CD8-positive, alpha-beta memory T cell (primary cell): ENCODE data around the gene RPS8. TPM values are rescaled to one million over a fixed set of nuclear protein-coding genes. Genes with fewer than 3 reads are reported as not detected.

Source experiments
- CTCF ChIA-PET: fragments of 350-600 bp; sonication (Branson Sonifier 250); formaldehyde crosslinking; loops from one replicate; lab custom pipeline; 2021; ENCODE audit warnings: antibody characterized with exemption; lab: Charles Lee
- POLR2A ChIA-PET: fragments of 350-600 bp; sonication (Branson Sonifier 250); formaldehyde crosslinking; loops from one replicate; lab custom pipeline; 2021; ENCODE audit warnings: antibody characterized with exemption; lab: Charles Lee
- DNase-seq, 5 donors: peaks; one replicate each; pipeline versions ENCODE4 v3.0.0 to v3.0.0-alpha.2; 2020 to 2022; ENCODE audit warnings: mixed read lengths in 1 of 5
- H3K27ac ChIP-seq: one replicate; pipeline ENCODE4 v1.7.0; 2013; ENCODE audit warnings: low read depth, mild to moderate bottlenecking, low read length, moderate library complexity
- H3K27me3 ChIP-seq: 2 replicates; pipeline ENCODE4 v1.7.0; 2013; ENCODE audit warnings: low read length, mild to moderate bottlenecking; ENCODE audit not compliant: insufficient read depth, poor library complexity, severe bottlenecking
- H3K36me3 ChIP-seq: 2 replicates; pipeline ENCODE4 v1.7.0; 2013; ENCODE audit warnings: mild to moderate bottlenecking, low read length, moderate library complexity; ENCODE audit not compliant: insufficient read depth
- H3K4me1 ChIP-seq: 2 replicates; pipeline ENCODE4 v1.7.0; 2013; ENCODE audit warnings: mild to moderate bottlenecking, low read length, moderate library complexity; ENCODE audit not compliant: insufficient read depth
- H3K4me3 ChIP-seq: 2 replicates; pipeline ENCODE4 v1.7.0; 2013; ENCODE audit warnings: mild to moderate bottlenecking, low read length
- H3K9me3 ChIP-seq: 2 replicates; pipeline ENCODE4 v1.7.0; 2013; ENCODE audit warnings: mild to moderate bottlenecking, low read length
- H3K27ac Mint-ChIP-seq, 8 donors: one replicate each; pipeline ENCODE4 v1.8.0; 2020 to 2021; ENCODE audit warnings: mixed read lengths in 8 of 8, mild to moderate bottlenecking in 6 of 8, inconsistent platforms in 3 of 8, moderate library complexity in 3 of 8
- H3K27me3 Mint-ChIP-seq, 2 donors: one replicate each; pipeline ENCODE4 v1.8.0; 2020 to 2021; ENCODE audit warnings: mixed read lengths in 2 of 2, mild to moderate bottlenecking in 1 of 2, moderate library complexity in 1 of 2
- H3K36me3 Mint-ChIP-seq, 3 donors: one replicate each; pipeline ENCODE4 v1.8.0; 2020 to 2021; ENCODE audit warnings: mixed read lengths in 3 of 3, inconsistent platforms in 1 of 3, mild to moderate bottlenecking in 1 of 3
- H3K4me1 Mint-ChIP-seq, 3 donors: one replicate each; pipeline ENCODE4 v1.8.0; 2020 to 2021; ENCODE audit warnings: mixed read lengths in 3 of 3, inconsistent platforms in 1 of 3, mild to moderate bottlenecking in 1 of 3
- H3K4me3 Mint-ChIP-seq, 7 donors: one replicate each; pipeline ENCODE4 v1.8.0; 2020 to 2021; ENCODE audit warnings: mixed read lengths in 7 of 7, mild to moderate bottlenecking in 6 of 7, moderate library complexity in 4 of 7, inconsistent platforms in 2 of 7
- H3K9me3 Mint-ChIP-seq, 5 donors: one replicate each; pipeline ENCODE4 v1.8.0; 2020 to 2022; ENCODE audit warnings: mixed read lengths in 5 of 5, mild to moderate bottlenecking in 3 of 5, moderate library complexity in 2 of 5, inconsistent platforms in 1 of 5
- polyA plus RNA-seq: library from polyadenylated mRNA; unstranded; fragments of 300-500 nt; fragmentation: Illumina TruSeq; gene quantifications from one replicate; pipeline ENCODE4 v1.2.3, GENCODE V29; 2021
- total RNA-seq, 2 experiments: library from RNA; stranded (reverse); gene quantifications; one replicate each; pipeline ENCODE4 v1.2.3, GENCODE V29; 2021

The RPS8 gene
- total and polyA plus RNA-seq, 3 experiments from 2014 or later, result 972 to 2,465 (median 2,426) TPM

DNA sequence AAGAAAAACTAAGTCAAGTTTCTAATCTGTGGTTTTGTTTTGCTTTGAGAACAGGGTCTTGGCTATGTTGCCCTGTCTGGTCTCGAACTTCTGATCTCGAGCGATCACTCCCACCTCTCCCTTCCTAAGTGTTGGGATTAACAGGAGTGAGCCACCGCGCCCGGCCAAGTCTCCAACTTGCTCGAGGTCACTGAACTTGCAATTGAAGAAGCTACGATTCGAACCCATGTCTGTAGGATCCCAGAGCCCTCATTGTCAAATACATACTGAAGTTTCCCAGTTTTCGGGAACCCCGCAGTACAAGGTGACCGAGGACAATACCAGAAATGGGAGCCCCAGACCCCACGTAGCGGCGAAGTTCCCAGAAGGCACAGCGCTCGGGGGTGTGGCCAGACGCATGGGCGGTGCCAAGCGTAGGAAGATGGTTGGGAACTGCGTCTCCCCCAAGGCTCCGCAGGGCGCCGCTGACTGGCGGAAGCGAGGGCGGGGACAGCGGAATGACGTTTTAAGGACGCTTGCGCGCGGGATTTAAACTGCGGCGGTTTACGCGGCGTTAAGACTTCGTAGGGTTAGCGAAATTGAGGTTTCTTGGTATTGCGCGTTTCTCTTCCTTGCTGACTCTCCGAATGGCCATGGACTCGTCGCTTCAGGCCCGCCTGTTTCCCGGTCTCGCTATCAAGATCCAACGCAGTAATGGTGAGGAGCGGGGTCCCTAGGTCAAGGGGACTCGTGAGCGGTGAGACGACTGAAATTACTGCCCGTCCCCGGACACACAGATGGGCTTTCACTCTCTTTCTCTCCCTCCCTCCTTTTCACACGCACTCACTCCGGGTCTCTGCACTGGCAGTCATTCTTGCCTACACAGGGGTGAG, 35.8 kb upstream of the RPS8 start, which contains the start of gene KIF2C:
Gene KIF2C, plus strand, starts transcription at position 531 of the 872 bp plus-strand sequence. Its CDS starts 96 bp downstream, at position 627.
- peak within 1 kb of the TSS; percentile 93 to 95 (median 94) for H3K4me3 Mint-ChIP-seq
- peak within 1 kb of the TSS; percentile 91 to 98 (median 96) for H3K27ac Mint-ChIP-seq
- Histone ChIP-seq H3K9me3 (no peaks in the 10 kb centered on the region), H3K4me1 (peaks cover 12% of the 10 kb centered on the region), H3K4me3 (peak within 1 kb of the TSS; percentile 95), H3K27ac (peak within 1 kb of the TSS; percentile 84), H3K36me3 (no peaks in the 10 kb centered on the region), H3K27me3 (no peaks in the 10 kb centered on the region)
- DNase-seq, result peak; percentile 94 to 97 (median 94)
- H3K36me3 Mint-ChIP-seq, result peaks cover 0 to 4% (median 0%) of the 10 kb centered on the region in 3 donors
- H3K9me3 Mint-ChIP-seq, result no peaks in the 10 kb centered on the region
- peaks cover 15 to 21% (median 20%) of the 10 kb centered on the region in 3 donors for H3K4me1 Mint-ChIP-seq
- ChIA-PET CTCF (interaction anchor here (1.2 to 1.6 kb wide), 2 partner anchors 10 to 69 kb away, joined by 4 read pairs; partner anchors contain the start of gene BTBD19), POLR2A (interaction anchor here (0.6 to 0.7 kb wide), 2 partner anchors 10 kb away, joined by 4 read pairs; no protein-coding TSS in a partner anchor)
- no peaks in the 10 kb centered on the region for H3K27me3 Mint-ChIP-seq

DNA sequence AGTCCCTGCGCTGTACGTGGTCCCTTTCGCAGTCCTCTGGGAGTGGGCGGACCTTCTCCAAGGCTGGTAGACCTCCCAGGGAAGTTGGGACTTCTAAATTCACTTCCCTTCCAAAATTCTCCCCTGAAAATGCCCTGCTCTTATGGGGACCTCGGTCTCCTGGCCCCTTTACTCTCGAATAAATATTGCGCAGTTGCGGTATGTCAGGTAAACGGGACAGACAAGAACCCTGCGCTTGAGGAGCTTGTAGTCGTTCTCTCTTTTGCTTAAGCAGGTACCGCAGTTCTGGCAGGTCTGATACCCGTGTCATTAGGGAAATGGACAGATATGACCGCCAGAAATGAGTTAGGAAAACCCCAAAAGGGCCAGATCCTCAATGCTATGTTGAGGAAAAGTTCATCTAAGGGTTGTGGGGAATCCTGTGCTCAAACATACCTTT, 35.1 kb upstream of the RPS8 start:
- ChIA-PET POLR2A (interaction anchor here (0.7 to 1.5 kb wide), 2 partner anchors 11 to 36 kb away, joined by 4 read pairs; partner anchors contain the start of gene RPS8), CTCF (interaction anchor here (1.6 kb wide), 1 partner anchor 69 kb away, joined by 4 read pairs; the partner anchor contains the start of gene BTBD19)
- peak overlapping the region; percentile 93 to 95 (median 94) for H3K4me3 Mint-ChIP-seq
- H3K4me1 ChIP-seq, result peaks cover 12% of the 10 kb centered on the region
- H3K27ac ChIP-seq, result peak overlapping the region; percentile 84
- H3K36me3 Mint-ChIP-seq, result peaks cover 0 to 4% (median 0%) of the 10 kb centered on the region in 3 donors
- H3K9me3 Mint-ChIP-seq, result no peaks in the 10 kb centered on the region
- DNase-seq, result no peak
- H3K4me1 Mint-ChIP-seq, result peaks cover 15 to 21% (median 20%) of the 10 kb centered on the region in 3 donors
- no peaks in the 10 kb centered on the region for H3K27me3 Mint-ChIP-seq
- H3K27me3 ChIP-seq, result no peaks in the 10 kb centered on the region
- H3K36me3 ChIP-seq, result no peaks in the 10 kb centered on the region
- peak overlapping the region; percentile 33 to 98 (median 96) for H3K27ac Mint-ChIP-seq
- peak overlapping the region; percentile 95 for H3K4me3 ChIP-seq
- no peaks in the 10 kb centered on the region for H3K9me3 ChIP-seq

DNA sequence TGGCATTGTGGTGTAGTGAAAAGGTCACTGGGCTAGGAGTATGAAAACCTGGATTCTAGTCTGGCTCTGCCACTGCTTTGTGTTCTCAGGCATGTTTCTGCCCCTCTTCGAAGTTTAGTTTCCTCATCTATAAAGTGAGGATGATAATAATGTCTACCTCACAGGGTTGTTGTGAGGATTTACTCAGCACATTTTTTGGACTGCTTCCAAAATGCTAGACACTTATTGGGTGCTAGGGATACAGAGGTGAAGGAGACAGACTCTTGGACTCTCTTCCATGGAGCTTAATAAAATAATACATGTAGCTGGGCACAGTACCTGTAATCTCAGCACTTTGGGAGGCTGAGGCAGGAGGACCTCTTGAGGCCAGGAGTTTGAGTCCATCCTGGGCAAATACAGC, 32.1 kb upstream of the RPS8 start:
- H3K9me3 ChIP-seq, result no peaks in the 10 kb centered on the region
- no peak overlapping the region for H3K27ac ChIP-seq
- Mint-ChIP-seq H3K36me3 (peaks cover 0 to 4% (median 0%) of the 10 kb centered on the region in 3 donors), H3K9me3 (no peaks in the 10 kb centered on the region), H3K27me3 (no peaks in the 10 kb centered on the region), H3K27ac (peak overlapping the region in 4 of 8 donors; percentile 19 to 77 (median 56)), H3K4me1 (peaks cover 15 to 25% (median 21%) of the 10 kb centered on the region in 3 donors), H3K4me3 (peak overlapping the region in 1 of 7 donors; percentile 37)
- CTCF ChIA-PET, result interaction anchor here (0.7 to 2.3 kb wide), 2 partner anchors 12 to 14 kb away, joined by 3 to 6 read pairs; partner anchors contain the start of gene RNU5D-1
- H3K4me3 ChIP-seq, result no peak overlapping the region
- H3K27me3 ChIP-seq, result no peaks in the 10 kb centered on the region
- POLR2A ChIA-PET, result interaction anchor here (0.7 kb wide), 1 partner anchor 945 kb away, joined by 7 read pairs; no protein-coding TSS in a partner anchor
- H3K4me1 ChIP-seq, result peaks cover 12% of the 10 kb centered on the region
- no peak for DNase-seq
- no peaks in the 10 kb centered on the region for H3K36me3 ChIP-seq

DNA sequence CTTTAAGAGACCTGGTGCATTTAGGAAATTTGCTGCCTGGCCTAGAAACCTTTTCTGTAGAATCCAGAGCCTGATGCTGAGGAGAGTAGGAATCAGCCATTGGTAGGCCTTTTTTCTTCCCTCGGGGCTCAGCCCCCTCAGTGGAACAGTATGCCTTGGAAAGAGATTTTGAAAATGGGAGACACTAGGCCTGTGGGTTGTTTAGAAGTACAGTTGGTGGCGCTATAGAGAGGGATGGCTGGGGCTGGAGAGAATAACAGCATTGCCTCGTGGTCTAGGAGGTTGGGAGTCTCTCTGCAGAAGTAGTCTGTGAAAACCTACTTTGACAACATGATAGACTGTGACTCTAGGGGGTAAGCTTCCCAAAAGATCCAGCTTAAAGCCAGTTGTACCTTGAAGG, 27.5 kb upstream of the RPS8 start:
- H3K4me3 ChIP-seq, result no peak overlapping the region
- H3K27ac ChIP-seq, result no peak overlapping the region
- POLR2A ChIA-PET, result interaction anchor here (0.7 kb wide), 1 partner anchor 62 kb away, joined by 3 read pairs; no protein-coding TSS in a partner anchor
- no peak overlapping the region for H3K27ac Mint-ChIP-seq
- H3K27me3 ChIP-seq, result no peaks in the 10 kb centered on the region
- no peaks in the 10 kb centered on the region for H3K36me3 Mint-ChIP-seq
- DNase-seq, result no peak
- no peaks in the 10 kb centered on the region for H3K4me1 ChIP-seq
- no peaks in the 10 kb centered on the region for H3K36me3 ChIP-seq
- no peaks in the 10 kb centered on the region for H3K27me3 Mint-ChIP-seq
- H3K9me3 ChIP-seq, result no peaks in the 10 kb centered on the region
- H3K4me1 Mint-ChIP-seq, result peaks cover 0 to 5% (median 0%) of the 10 kb centered on the region in 3 donors
- CTCF ChIA-PET, result interaction anchor here (1.0 to 1.5 kb wide), 2 partner anchors 17 to 19 kb away, joined by 3 to 4 read pairs; partner anchors contain the start of gene RNU5D-1
- H3K9me3 Mint-ChIP-seq, result no peaks in the 10 kb centered on the region
- no peak overlapping the region for H3K4me3 Mint-ChIP-seq

DNA sequence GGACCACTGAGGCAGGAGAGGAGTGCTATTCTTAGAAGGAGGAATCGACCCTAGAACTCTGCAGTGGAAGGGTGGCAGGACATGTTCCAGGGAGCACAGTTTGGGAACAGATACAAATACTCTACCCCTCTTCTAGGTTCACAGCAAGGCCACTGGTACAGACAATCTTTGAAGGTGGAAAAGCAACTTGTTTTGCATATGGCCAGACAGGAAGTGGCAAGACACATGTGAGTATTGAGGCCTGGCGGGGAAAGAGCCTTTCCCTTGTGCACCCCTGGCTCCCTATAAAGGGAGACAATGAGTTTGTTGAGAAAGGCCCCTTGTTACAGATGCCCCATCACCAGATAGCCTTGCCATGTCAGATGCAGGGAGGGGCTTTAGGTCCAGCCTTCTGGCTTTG, 17.9 kb upstream of the RPS8 start:
- no peak for DNase-seq
- no peak overlapping the region for H3K4me3 Mint-ChIP-seq
- no peaks in the 10 kb centered on the region for H3K36me3 ChIP-seq

DNA sequence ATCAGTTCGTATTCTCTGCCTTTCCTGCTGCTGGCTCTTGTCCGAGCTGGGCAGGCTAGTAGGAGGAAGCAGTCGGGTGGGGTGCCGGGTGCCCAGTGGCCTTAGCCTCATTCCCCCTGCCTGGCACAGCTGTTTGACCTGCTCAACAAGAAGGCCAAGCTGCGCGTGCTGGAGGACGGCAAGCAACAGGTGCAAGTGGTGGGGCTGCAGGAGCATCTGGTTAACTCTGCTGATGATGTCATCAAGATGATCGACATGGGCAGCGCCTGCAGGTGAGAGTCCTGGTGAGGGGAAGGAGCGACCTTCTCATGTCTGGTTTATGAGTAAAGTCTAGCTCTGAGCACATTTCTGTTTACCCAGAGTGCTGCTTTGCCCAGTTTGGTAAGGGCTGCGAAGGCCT, 16.3 kb upstream of the RPS8 start:
- Histone ChIP-seq H3K4me1 (no peaks in the 10 kb centered on the region), H3K4me3 (no peak overlapping the region), H3K36me3 (no peaks in the 10 kb centered on the region), H3K9me3 (no peaks in the 10 kb centered on the region), H3K27ac (no peak overlapping the region), H3K27me3 (no peaks in the 10 kb centered on the region)
- H3K9me3 Mint-ChIP-seq, result no peaks in the 10 kb centered on the region
- no peaks in the 10 kb centered on the region for H3K27me3 Mint-ChIP-seq
- H3K4me3 Mint-ChIP-seq, result no peak overlapping the region
- peak overlapping the region in 1 of 8 donors; percentile 66 for H3K27ac Mint-ChIP-seq
- DNase-seq, result no peak
- peaks cover 0 to 2% (median 0%) of the 10 kb centered on the region in 3 donors for H3K36me3 Mint-ChIP-seq
- peaks cover 4 to 6% (median 4%) of the 10 kb centered on the region in 3 donors for H3K4me1 Mint-ChIP-seq
- ChIA-PET POLR2A (no interaction called here), CTCF (interaction anchor here (1.1 kb wide), 1 partner anchor 106 kb away, joined by 3 read pairs; no protein-coding TSS in a partner anchor)

More for the DNA sequence above, 17.9 kb upstream of the RPS8 start:
- H3K9me3 ChIP-seq, result no peaks in the 10 kb centered on the region
- H3K4me3 ChIP-seq, result no peak overlapping the region
- H3K9me3 Mint-ChIP-seq, result no peaks in the 10 kb centered on the region
- H3K27me3 ChIP-seq, result no peaks in the 10 kb centered on the region
- no peaks in the 10 kb centered on the region for H3K27me3 Mint-ChIP-seq
- POLR2A ChIA-PET, result interaction anchor here (0.6 kb wide), 1 partner anchor 523 kb away, joined by 7 read pairs; no protein-coding TSS in a partner anchor
- CTCF ChIA-PET, result no interaction called here
- H3K27ac ChIP-seq, result no peak overlapping the region
- peaks cover 0 to 2% (median 0%) of the 10 kb centered on the region in 3 donors for H3K36me3 Mint-ChIP-seq
- peak overlapping the region in 3 of 8 donors; percentile 39 to 61 (median 50) for H3K27ac Mint-ChIP-seq
- H3K4me1 Mint-ChIP-seq, result peaks cover 4 to 6% (median 4%) of the 10 kb centered on the region in 3 donors
- no peaks in the 10 kb centered on the region for H3K4me1 ChIP-seq

DNA sequence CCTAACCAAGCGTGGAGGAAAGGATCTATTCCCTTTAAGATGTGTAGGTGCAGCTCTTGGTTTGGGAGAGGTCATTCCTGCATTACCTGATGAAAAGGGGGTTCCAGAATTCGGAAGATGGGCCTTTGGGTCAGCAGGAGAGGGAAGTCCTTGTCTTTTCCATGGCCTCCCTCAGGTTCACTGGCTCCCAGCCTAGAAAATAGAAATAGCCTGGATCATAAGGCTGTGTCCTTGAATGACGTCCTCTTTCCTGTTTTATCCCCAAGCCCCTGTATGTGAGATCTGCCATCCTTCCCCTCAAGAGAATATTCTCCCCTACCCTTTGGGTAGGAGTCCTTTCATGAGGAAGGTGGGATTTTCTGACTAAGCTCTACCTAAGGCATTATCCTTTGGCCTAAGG, 14.5 kb upstream of the RPS8 start:
- H3K36me3 ChIP-seq, result no peaks in the 10 kb centered on the region
- no peak overlapping the region for H3K27ac ChIP-seq
- CTCF ChIA-PET, result no interaction called here
- peaks cover 0 to 2% (median 0%) of the 10 kb centered on the region in 3 donors for H3K36me3 Mint-ChIP-seq
- POLR2A ChIA-PET, result no interaction called here
- DNase-seq, result no peak
- H3K4me1 Mint-ChIP-seq, result peaks cover 4 to 6% (median 4%) of the 10 kb centered on the region in 3 donors
- H3K9me3 Mint-ChIP-seq, result no peaks in the 10 kb centered on the region
- H3K27me3 ChIP-seq, result no peaks in the 10 kb centered on the region
- H3K4me1 ChIP-seq, result no peaks in the 10 kb centered on the region
- H3K4me3 ChIP-seq, result no peak overlapping the region
- no peaks in the 10 kb centered on the region for H3K9me3 ChIP-seq
- no peaks in the 10 kb centered on the region for H3K27me3 Mint-ChIP-seq
- H3K4me3 Mint-ChIP-seq, result no peak overlapping the region
- peak overlapping the region in 1 of 8 donors; percentile 58 for H3K27ac Mint-ChIP-seq
